Melanocyte of skin (primary cell): ENCODE data around the gene PYY. TPM values are rescaled to one million over a fixed set of nuclear protein-coding genes. Genes with fewer than 3 reads are reported as not detected.

ENCODE experiments used
- total RNA-seq, 2 donors: library from RNA; depleted of rRNA; stranded (reverse); fragments of >200 nt; gene quantifications; 2 replicates each; pipeline ENCODE4 v1.2.3, GENCODE V29; 2012

PYY gene
- total RNA-seq, result not detected

GRCh38 chr17:43953746-43954145 is at the start of gene PYY:
Gene PYY, minus strand, starts transcription at chr17:43953940. Its CDS starts 457 bp downstream, at chr17:43953483.

GRCh38 chr17:43942051-43942685 is 11.6 kb downstream of the PYY start, which contains the start of gene PPY:
Gene PPY, minus strand, starts transcription at chr17:43942476. Its CDS starts 822 bp downstream, at chr17:43941654.

GRCh38 chr17:43907425-43907981 is 46.2 kb downstream of the PYY start, which contains the start of gene MPP2:
Gene MPP2, minus strand, starts transcription at chr17:43907536. Its CDS starts 3,076 bp downstream, at chr17:43904460.

Other genes with a start within 250 kb of the PYY start
- gene SOST, start 195.1 kb downstream of the PYY start, total RNA-seq, result under 1 TPM in 1 of 2 donors, not detected in 1; under 0.01 TPM
- gene DUSP3, start 175.0 kb downstream of the PYY start, total RNA-seq, result 100 to 1,000 TPM; 116 to 169 TPM
- under 1 TPM; under 0.01 to 0.34 TPM for gene CFAP97D1, start 173.5 kb downstream of the PYY start, total RNA-seq
- gene MPP3, start 120.8 kb downstream of the PYY start, total RNA-seq, result 1 to 10 TPM; 4.7 to 5.9 TPM
- gene CD300LG, start 106.8 kb downstream of the PYY start, total RNA-seq, result not detected
- 1 to 10 TPM in 1 of 2 donors, under 1 TPM in 1; 0.34 to 1.7 TPM for gene MPP2, start 46.4 kb downstream of the PYY start, total RNA-seq
- not detected for gene PPY, start 11.5 kb downstream of the PYY start, total RNA-seq
- gene NAGS, start 50.7 kb upstream of the PYY start, total RNA-seq, result 1 to 10 TPM in 1 of 2 donors, under 1 TPM in 1; 0.34 to 1.3 TPM
- 10 to 100 TPM; 43.7 to 54.9 TPM for gene TMEM101, start 61.0 kb upstream of the PYY start, total RNA-seq
- 10 to 100 TPM; 37.5 to 65.6 TPM for gene LSM12, start 112.7 kb upstream of the PYY start, total RNA-seq
- 10 to 100 TPM; 45.3 to 47.8 TPM for gene G6PC3, start 116.8 kb upstream of the PYY start, total RNA-seq
- gene HDAC5, start 169.7 kb upstream of the PYY start, total RNA-seq, result 1 to 10 TPM; 7.2 to 10.0 TPM
- gene HROB, start 188.0 kb upstream of the PYY start, total RNA-seq, result 1 to 10 TPM; 4.8 to 7.0 TPM
- gene ASB16, start 216.8 kb upstream of the PYY start, total RNA-seq, result not detected
- gene TMUB2, start 233.0 kb upstream of the PYY start, total RNA-seq, result 10 to 100 TPM; 20.6 to 23.0 TPM
- 10 to 100 TPM; 26.8 to 30.0 TPM for gene ATXN7L3, start 245.9 kb upstream of the PYY start, total RNA-seq